GM20000 (cell line): ENCODE results near the gene CCNY.
A peak's percentile ranks its signal among the peaks of the same experiment; 100 is the strongest.
"Not testable (repeated sequence)": the region's sequence is repeated elsewhere in the genome, so short reads cannot be mapped to it uniquely, and the experiment has no call there.

Experiments
- DNase-seq: peaks from one replicate; pipeline ENCODE4 v3.0.0; 2012; ENCODE audit warnings: low spot score
- CTCF ChIP-seq: IDR thresholded peaks from 2 replicates; pipeline ENCODE4 v1.5.1; 2012; ENCODE audit warnings: mild to moderate bottlenecking, control low read depth; ENCODE audit errors: extremely low read depth, missing control alignments

Gene CCNY

GRCh38 chr10:35523670-35524225 is 187.4 kb downstream of the CCNY start:
- DNase-seq = peak; percentile 26
- TF ChIP-seq CTCF = no peak

GRCh38 chr10:35526746-35527145 is 190.4 kb downstream of the CCNY start:
- DNase-seq = no peak
- TF ChIP-seq CTCF = no peak

GRCh38 chr10:35532141-35532540 is 195.8 kb downstream of the CCNY start:
- TF ChIP-seq CTCF = no peak
- DNase-seq = no peak

GRCh38 chr10:35533565-35533964 is 197.3 kb downstream of the CCNY start:
- DNase-seq = no peak
- no peak for TF ChIP-seq CTCF

- no peak for DNase-seq
- TF ChIP-seq CTCF = no peak
These were observed 198.8 kb downstream of the CCNY start for GRCh38 chr10:35535136-35535535.

- no peak for DNase-seq
- no peak for TF ChIP-seq CTCF
These were observed 200.5 kb downstream of the CCNY start for GRCh38 chr10:35536789-35537188.

GRCh38 chr10:35537925-35538324 is 201.6 kb downstream of the CCNY start:
- not testable (repeated sequence) for DNase-seq
